Gastroesophageal sphincter (tissue), 4 donors: ENCODE measurements around the gene TM9SF2. TPM values are rescaled to one million over a fixed set of nuclear protein-coding genes. Genes with fewer than 3 reads are reported as not detected.

Experiments used
- ATAC-seq: fragments of 150-250 bp; one replicate; pipeline ENCODE4 v1.9.1; 2016; ENCODE audit warnings: mild to moderate bottlenecking, moderate library complexity
- H3K27ac ChIP-seq, 4 donors: fragments of 200-600 bp; sonication (generic) in 3 of 4; 1 replicate in 3 of 4; 2 replicates in 1 of 4; pipeline ENCODE4 v1.5.1; 2016 to 2019
- H3K27me3 ChIP-seq: fragments of 200-600 bp; sonication (generic); one replicate; pipeline ENCODE4 v1.5.1; 2019
- H3K36me3 ChIP-seq, 2 donors: fragments of 200-600 bp; sonication (generic); one replicate each; pipeline ENCODE4 v1.5.1; 2019; ENCODE audit warnings: control low read depth in 1 of 2
- H3K4me1 ChIP-seq, 3 donors: fragments of 200-600 bp; sonication (generic); 1 replicate in 2 of 3; 2 replicates in 1 of 3; pipeline ENCODE4 v1.5.1; 2016 to 2019; ENCODE audit warnings: control low read depth in 2 of 3
- H3K4me3 ChIP-seq, 2 donors: fragments of 200-600 bp; sonication (generic); one replicate each; pipeline ENCODE4 v1.5.1; 2019; ENCODE audit warnings: mild to moderate bottlenecking in 1 of 2, moderate library complexity in 1 of 2
- H3K9me3 ChIP-seq, 3 donors: fragments of 200-600 bp; sonication (generic); one replicate each; pipeline ENCODE4 v1.5.1; 2017 to 2019; ENCODE audit warnings: control low read depth in 2 of 3
- CTCF ChIP-seq, 4 experiments: fragments of 200-600 bp in 2 of 4; fragments of 450-650 bp in 2 of 4; sonication (generic) in 1 of 4; IDR thresholded peaks; one replicate each; pipeline ENCODE4 v1.5.1; 2017 to 2019; ENCODE audit warnings: antibody characterized with exemption in 4 of 4, mild to moderate bottlenecking in 2 of 4, moderate library complexity in 2 of 4
- EP300 ChIP-seq: sonication (generic); formaldehyde crosslinking; IDR thresholded peaks from one replicate; pipeline ENCODE4 v1.6.1; 2017; ENCODE audit warnings: antibody characterized with exemption, mild to moderate bottlenecking
- POLR2A ChIP-seq, 2 donors: fragments of 450-650 bp; IDR thresholded peaks; one replicate each; pipeline ENCODE4 v1.6.1; 2017; ENCODE audit warnings: antibody characterized with exemption in 2 of 2, mild to moderate bottlenecking in 2 of 2, moderate library complexity in 1 of 2
- POLR2AphosphoS5 ChIP-seq: sonication (generic); formaldehyde crosslinking; IDR thresholded peaks from one replicate; pipeline ENCODE4 v1.6.1; 2017; ENCODE audit warnings: antibody characterized with exemption
- WGBS, 2 donors: methylation state at CpG; one replicate each; pipeline ENCODE4 v1.1.5; 2018; ENCODE audit warnings: low coverage in 1 of 2; 5-methylcytosine and 5-hydroxymethylcytosine counted together
- total RNA-seq, 4 donors: library from RNA; depleted of rRNA; stranded (reverse); fragments of >200 nt; gene quantifications; one replicate each; pipeline ENCODE4 v1.1.0, GENCODE V29; 2016

The TM9SF2 gene
- total RNA-seq, 4 donors from 2014 or later, result 63.9 to 114 (median 71.7) TPM

- no peak for TF ChIP-seq POLR2AphosphoS5
- TF ChIP-seq POLR2A (IDR thresholded peaks at IDR 0.05), result no peak
- TF ChIP-seq EP300, result no peak
- no peak for TF ChIP-seq CTCF (IDR thresholded peaks at IDR 0.05)
- 67 to 90% methylated on average over 2 to 9 of the region's 18 CpGs for WGBS, 2 donors
- no peak overlapping the region for H3K4me3 ChIP-seq
- H3K27me3 ChIP-seq, result peaks cover 14% of the 10 kb centered on the region
- ATAC-seq, result no peak
- no peak overlapping the region for H3K27ac ChIP-seq
- H3K4me1 ChIP-seq, result no peaks in the 10 kb centered on the region
- no peaks in the 10 kb centered on the region for H3K36me3 ChIP-seq
- H3K9me3 ChIP-seq, result no peaks in the 10 kb centered on the region
Measured at GRCh38 chr13:99575376-99576120, 74.3 kb downstream of the TM9SF2 start.

- peak; percentile 14 for ATAC-seq
- TF ChIP-seq CTCF (IDR thresholded peaks at IDR 0.05), result peak in 2 of 4 experiments; percentile 19 to 25
- TF ChIP-seq POLR2A (IDR thresholded peaks at IDR 0.05), result no peak
- no peak for TF ChIP-seq EP300
- TF ChIP-seq POLR2AphosphoS5, result no peak
- 59 to 68% methylated on average over 9 to 10 of the region's 10 CpGs for WGBS, 2 donors
Measured at GRCh38 chr13:99577934-99578917, 77.0 kb downstream of the TM9SF2 start.

GRCh38 chr13:99580500-99581268, 79.4 kb downstream of the TM9SF2 start:
- Histone ChIP-seq H3K27me3 (peaks cover 4% of the 10 kb centered on the region), H3K4me1 (no peaks in the 10 kb centered on the region), H3K4me3 (no peak overlapping the region), H3K27ac (no peak overlapping the region), H3K36me3 (no peaks in the 10 kb centered on the region), H3K9me3 (no peaks in the 10 kb centered on the region)
- no peak for TF ChIP-seq CTCF (IDR thresholded peaks at IDR 0.05)
- no peak for TF ChIP-seq POLR2A (IDR thresholded peaks at IDR 0.05)
- ATAC-seq, result no peak
- 88 to 97% methylated on average over 6 of the region's 7 CpGs for WGBS, 2 donors

More at GRCh38 chr13:99577934-99578917, 77.0 kb downstream of the TM9SF2 start:
- Histone ChIP-seq H3K4me1 (no peaks in the 10 kb centered on the region), H3K27ac (no peak overlapping the region), H3K27me3 (peaks cover 14% of the 10 kb centered on the region), H3K36me3 (no peaks in the 10 kb centered on the region), H3K9me3 (no peaks in the 10 kb centered on the region), H3K4me3 (no peak overlapping the region)

GRCh38 chr13:99582511-99582910, 81.2 kb downstream of the TM9SF2 start:
- H3K9me3 ChIP-seq, result no peaks in the 10 kb centered on the region
- no peak overlapping the region for H3K27ac ChIP-seq
- H3K4me3 ChIP-seq, result no peak overlapping the region
- TF ChIP-seq POLR2A (IDR thresholded peaks at IDR 0.05) (no peak), CTCF (IDR thresholded peaks at IDR 0.05) (no peak), EP300 (no peak), POLR2AphosphoS5 (no peak)
- WGBS, 2 donors, result 58 to 80% methylated on average over 2 of the region's 3 CpGs
- ATAC-seq, result no peak
- H3K4me1 ChIP-seq, result no peaks in the 10 kb centered on the region
- H3K27me3 ChIP-seq, result no peaks in the 10 kb centered on the region
- no peaks in the 10 kb centered on the region for H3K36me3 ChIP-seq
